GM23248 (cell line): ENCODE data around the gene HACL1.

Experiments used
- EZH2 ChIP-seq: fragments of 200-600 bp; sonication (generic); IDR thresholded peaks from 2 replicates; pipeline ENCODE4 v1.6.1; 2018; ENCODE audit warnings: antibody characterized with exemption, mild to moderate bottlenecking; ENCODE audit not compliant: insufficient read depth, poor library complexity, severe bottlenecking
- EZH2phosphoT487 ChIP-seq: fragments of 200-600 bp; sonication (generic); IDR thresholded peaks from 2 replicates; pipeline ENCODE4 v1.6.1; 2018; ENCODE audit warnings: antibody characterized with exemption, moderate library complexity, mild to moderate bottlenecking, low read depth; ENCODE audit not compliant: insufficient read depth

- no peak for TF ChIP-seq EZH2
- TF ChIP-seq EZH2phosphoT487: no peak
These were observed 44.6 kb upstream of the HACL1 start for GRCh38 chr3:15645740-15646501.
